Measurements from ENCODE around the gene TBRG1. TPM values are rescaled to one million over a fixed set of nuclear protein-coding genes. Genes with fewer than 3 reads are reported as not detected.
"Not testable (repeated sequence)": the region's sequence is repeated elsewhere in the genome, so short reads cannot be mapped to it uniquely, and the experiment has no call there.

The TBRG1 gene
- 38.8 TPM for total RNA-seq

GRCh38 chr11:124622531-124623451 is at the start of gene TBRG1:
TSS of gene TBRG1 (plus strand) at chr11:124622864. CDS start at chr11:124623084, 220 bp downstream.
- intact Hi-C loops (cut with DNase I), result no loop called here
- peak; percentile 100 for ATAC-seq
- peak; percentile 92 for DNase-seq (ENCODE audit: low spot score)

DNA sequence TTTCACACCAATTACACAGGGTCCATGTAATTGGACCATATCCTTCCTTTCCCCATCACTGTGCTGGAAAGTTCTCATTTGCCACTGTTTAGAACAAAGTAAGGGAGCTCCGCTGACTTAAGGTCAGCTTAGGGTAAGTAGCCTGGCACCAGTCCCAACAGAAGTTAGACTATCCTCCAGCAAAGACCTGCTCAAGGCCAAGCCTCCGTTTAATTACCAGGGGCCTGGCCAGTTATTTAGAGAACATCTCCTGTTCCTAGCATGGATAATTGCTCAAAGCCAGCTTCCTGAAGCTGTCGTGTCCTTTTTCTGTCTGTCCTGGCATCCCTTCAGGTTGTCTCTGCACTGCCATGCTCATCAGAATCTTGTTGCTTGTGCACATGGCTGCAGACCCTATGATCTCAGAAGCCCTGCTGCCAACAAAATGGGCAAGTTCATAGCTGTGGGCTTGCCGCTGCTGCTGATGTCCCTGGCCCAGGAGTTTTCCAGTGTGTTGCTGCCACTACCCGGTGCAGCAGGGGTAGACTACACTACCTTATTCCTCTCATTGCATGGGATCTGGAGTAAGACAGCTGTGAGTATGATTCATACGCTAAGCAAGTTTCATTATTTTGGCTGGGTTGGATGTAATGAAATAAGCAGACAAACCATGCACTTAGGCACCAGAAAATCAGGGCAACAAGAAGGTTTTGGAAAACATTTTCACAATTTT is 44.8 kb upstream of the TBRG1 start:
- intact Hi-C loops (cut with DNase I), result no loop called here
- no peak for ATAC-seq
- no peak for DNase-seq (ENCODE audit: low spot score)

GRCh38 chr11:124578761-124579160 is 43.9 kb upstream of the TBRG1 start:
- no peak for ATAC-seq
- intact Hi-C loops (cut with DNase I), result no loop called here
- DNase-seq (ENCODE audit: low spot score), result no peak

GRCh38 chr11:124581817-124582216 is 40.8 kb upstream of the TBRG1 start:
- ATAC-seq (no peak), DNase-seq (ENCODE audit: low spot score) (no peak)
- intact Hi-C loops (cut with DNase I), result no loop called here

- DNase-seq (ENCODE audit: low spot score), result no peak
- no peak for ATAC-seq
- intact Hi-C loops (cut with DNase I), result no loop called here
Measured at GRCh38 chr11:124582565-124582964, 40.1 kb upstream of the TBRG1 start.

- no peak for DNase-seq (ENCODE audit: low spot score)
- intact Hi-C loops (cut with DNase I), result no loop called here
- ATAC-seq, result no peak
Measured at GRCh38 chr11:124583781-124584180, 38.9 kb upstream of the TBRG1 start.

- no peak for DNase-seq (ENCODE audit: low spot score)
- intact Hi-C loops (cut with DNase I), result no loop called here
- no peak for ATAC-seq
Measured at GRCh38 chr11:124584681-124585372, 37.8 kb upstream of the TBRG1 start.

DNA sequence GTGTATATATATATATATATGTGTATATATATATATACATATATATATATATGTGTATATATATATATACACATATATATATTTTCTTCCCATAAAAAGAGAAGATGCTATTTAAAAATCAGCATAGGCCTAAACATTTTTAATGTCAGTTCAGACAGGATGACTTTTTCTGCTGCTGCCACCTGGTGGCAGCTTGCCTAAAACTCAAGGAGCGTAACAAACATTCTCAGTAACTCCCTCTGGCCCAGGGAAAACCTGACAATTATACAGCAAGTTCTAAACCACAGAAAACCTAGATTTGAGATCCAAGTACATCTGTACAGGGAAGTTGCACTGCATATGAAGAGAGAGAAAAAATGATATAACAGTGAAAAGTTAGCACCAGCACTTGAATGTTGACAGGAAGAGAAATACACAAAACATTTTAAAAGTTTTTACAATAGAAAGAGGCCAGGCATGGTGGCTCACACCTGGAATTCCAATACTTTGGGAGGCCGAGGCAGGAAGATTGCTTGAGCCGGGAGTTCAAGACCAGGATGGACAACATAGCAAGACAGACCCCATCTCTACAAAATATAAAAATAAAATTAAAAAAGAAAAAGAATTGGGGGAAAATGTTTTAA is 36.3 kb upstream of the TBRG1 start:
- DNase-seq (ENCODE audit: low spot score), result peak; percentile 81
- ATAC-seq, result no peak
- intact Hi-C loops (cut with DNase I), result no loop called here

- no peak for DNase-seq (ENCODE audit: low spot score)
- intact Hi-C loops (cut with DNase I), result no loop called here
- no peak for ATAC-seq
Measured at GRCh38 chr11:124591430-124591829, 31.2 kb upstream of the TBRG1 start.

DNA sequence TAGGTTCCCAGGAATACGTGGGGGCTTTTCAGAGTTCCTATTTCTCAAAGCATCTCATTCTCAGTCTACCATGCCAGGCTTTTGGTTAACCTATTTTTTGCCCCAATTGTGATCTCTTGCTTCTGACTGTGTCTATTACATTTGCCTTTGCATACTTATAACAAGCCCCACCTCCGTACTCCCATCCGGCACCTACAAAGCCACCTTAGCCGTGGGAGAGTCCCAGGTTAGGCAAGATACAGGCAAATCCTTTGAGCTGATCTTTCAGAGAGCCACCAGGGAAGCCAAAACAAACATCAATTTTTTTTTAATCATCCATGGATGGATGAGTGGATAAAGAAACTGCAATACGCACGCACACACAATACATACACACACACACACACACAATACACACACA is 30.0 kb upstream of the TBRG1 start:
- intact Hi-C loops (cut with DNase I), result no loop called here
- no peak for DNase-seq (ENCODE audit: low spot score)
- no peak for ATAC-seq

DNA sequence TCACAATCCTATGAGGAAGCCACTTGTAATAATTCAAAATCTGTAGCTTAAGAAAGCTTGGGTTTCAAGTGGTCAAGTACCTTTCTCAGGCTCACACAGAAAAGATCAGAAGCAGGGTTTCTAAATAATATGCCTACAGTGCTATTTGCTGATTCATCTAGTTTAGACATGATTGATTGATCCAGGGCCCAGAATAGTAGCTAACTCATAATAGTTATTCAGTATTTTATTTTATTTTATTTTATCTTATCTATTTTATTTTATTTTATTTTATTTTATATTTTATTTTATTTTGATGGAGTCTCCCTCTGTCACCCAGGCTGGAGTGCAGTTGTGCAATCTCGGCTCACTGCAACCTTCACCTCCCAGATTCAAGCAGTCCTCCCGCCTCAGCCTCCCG is 27.4 kb upstream of the TBRG1 start:
- ATAC-seq, result no peak
- intact Hi-C loops (cut with DNase I), result no loop called here

GRCh38 chr11:124597626-124598025 is 25.0 kb upstream of the TBRG1 start:
- intact Hi-C loops (cut with DNase I), result no loop called here
- ATAC-seq, result no peak

More for the DNA sequence above, 27.4 kb upstream of the TBRG1 start:
- no peak for DNase-seq (ENCODE audit: low spot score)

DNA sequence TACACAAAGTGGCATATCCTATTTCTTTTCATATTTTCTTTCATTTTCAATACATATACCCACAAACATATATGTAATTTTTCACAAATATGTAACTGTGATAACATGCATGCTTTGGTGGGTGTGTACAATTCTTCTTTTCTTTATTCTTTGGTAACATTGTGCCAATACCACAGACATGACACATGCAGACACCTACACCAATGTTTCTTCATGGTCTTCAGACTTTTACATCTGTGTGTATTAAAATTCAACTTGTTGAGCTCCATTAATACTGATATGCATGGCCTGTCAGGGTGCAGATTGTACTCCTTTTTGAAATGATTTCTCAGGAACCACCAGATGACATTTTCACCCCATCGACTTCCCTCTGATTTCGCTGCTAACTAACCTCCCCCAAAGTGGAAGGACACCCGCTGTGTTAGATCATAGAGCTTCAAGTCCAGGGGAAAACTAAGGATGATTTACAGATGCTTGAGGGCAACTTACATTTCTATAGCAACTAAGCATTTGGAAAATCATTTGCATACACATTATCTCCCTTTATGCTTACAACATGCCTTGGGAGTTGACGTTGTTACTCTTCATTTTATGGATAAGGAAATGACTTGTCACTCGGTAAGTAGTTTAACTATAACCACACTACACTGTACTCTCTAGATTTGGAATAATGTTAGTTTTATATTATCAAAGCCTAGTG is 21.9 kb upstream of the TBRG1 start:
- no peak for ATAC-seq
- no peak for DNase-seq (ENCODE audit: low spot score)
- intact Hi-C loops (cut with DNase I), result no loop called here

More at GRCh38 chr11:124597626-124598025, 25.0 kb upstream of the TBRG1 start:
- DNase-seq (ENCODE audit: low spot score), result no peak

DNA sequence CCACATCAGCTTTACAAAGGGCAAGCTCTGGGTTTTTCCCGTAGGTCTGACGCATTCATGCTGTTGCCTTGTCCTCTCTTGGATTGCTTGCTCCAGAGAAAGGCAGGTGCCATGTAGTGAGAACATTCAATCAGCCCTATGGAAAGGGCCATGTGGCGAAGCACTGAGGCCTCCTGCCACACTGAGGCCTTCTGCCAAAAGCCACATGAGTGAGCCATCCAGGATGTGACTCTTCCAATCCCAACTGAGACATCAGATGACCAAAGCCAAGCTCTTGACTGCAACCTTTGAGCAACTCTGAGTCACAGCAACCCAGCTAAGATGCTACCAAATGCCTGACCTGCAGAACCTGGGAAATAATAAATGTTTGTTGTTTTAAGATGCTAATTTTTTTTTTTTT is 20.5 kb upstream of the TBRG1 start:
- intact Hi-C loops (cut with DNase I), result no loop called here
- ATAC-seq, result no peak
- no peak for DNase-seq (ENCODE audit: low spot score)

- ATAC-seq; intact Hi-C loops (cut with DNase I); DNase-seq (ENCODE audit: low spot score): not testable (repeated sequence)
Measured at GRCh38 chr11:124602723-124603122, 19.9 kb upstream of the TBRG1 start.

DNA sequence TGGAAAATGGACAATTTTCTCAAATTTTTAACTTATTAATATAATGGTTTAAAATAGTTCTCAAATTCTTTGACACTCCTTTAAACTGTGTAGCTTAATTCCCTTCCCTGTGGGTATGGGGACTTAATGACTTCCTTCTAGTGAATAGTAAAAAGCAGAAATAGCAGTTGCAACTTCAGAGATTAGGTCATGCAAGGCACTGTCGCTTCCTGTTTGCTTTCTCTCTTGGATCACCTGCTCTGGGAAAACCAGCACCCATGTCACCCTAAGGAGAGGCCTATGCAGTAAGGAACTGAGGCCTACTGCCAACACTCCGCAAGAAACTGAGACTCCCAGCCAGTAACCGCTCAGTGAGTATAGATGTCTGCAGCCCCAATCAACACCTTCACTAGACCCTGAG is 16.9 kb upstream of the TBRG1 start:
- DNase-seq (ENCODE audit: low spot score), result no peak
- intact Hi-C loops (cut with DNase I), result no loop called here
- peak; percentile 50 for ATAC-seq

DNA sequence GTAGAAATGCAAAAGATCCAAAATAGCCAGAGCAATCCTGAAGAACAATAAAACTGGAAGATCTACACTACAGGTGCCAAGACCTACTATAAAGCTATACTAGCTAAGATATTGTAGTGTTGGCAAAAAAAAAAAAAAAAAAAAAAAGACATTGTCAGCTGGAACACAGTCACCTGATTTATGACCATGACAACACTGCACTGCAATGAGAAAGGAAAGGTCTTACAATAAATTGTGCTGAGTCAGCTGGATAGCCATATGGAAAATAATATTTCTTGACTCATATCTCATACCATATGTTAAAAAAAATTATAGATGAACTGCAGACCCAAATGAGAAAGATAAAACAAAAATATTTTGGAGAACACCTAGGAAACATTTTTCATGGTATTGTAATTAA is 14.5 kb upstream of the TBRG1 start:
- no peak for ATAC-seq
- intact Hi-C loops (cut with DNase I), result no loop called here
- no peak for DNase-seq (ENCODE audit: low spot score)

DNA sequence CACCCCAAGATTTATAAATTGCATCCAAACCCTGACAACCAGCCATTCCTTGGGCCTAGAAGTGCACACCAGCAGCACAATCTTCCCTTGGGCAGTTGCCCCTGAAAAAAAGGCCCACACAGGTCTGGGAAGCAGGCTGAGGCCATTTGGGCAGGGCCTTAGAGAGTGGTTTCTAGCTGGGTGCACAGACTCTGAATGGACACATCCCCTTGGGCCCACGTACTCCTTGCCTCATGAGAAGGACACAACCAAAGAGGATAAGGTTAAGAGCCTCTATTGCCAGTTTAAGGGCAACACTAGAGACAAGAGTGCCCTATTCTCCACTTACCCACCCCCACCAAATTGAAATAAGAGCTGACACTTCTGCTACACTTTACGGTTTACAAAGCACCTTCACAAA is 12.4 kb upstream of the TBRG1 start:
- ATAC-seq (no peak), DNase-seq (ENCODE audit: low spot score) (no peak)
- intact Hi-C loops (cut with DNase I), result no loop called here

- DNase-seq (ENCODE audit: low spot score) (no peak), ATAC-seq (no peak)
- intact Hi-C loops (cut with DNase I), result no loop called here
Measured at GRCh38 chr11:124611064-124611463, 11.6 kb upstream of the TBRG1 start, which contains the start of gene PANX3. TSS of gene PANX3 (plus strand) at chr11:124611428. CDS start at chr11:124611557, 129 bp downstream.

Data from sciatic nerve (tissue), 2 donors.